H9 (cell line): ENCODE data around the gene CCDC38. TPM values are rescaled to one million over a fixed set of nuclear protein-coding genes. Genes with fewer than 3 reads are reported as not detected.
A peak's percentile ranks its signal among the peaks of the same experiment; 100 is the strongest.

Experiments
- DNase-seq: peaks from one replicate; pipeline ENCODE4 v3.0.0-alpha.2; 2017
- H2AFZ ChIP-seq: one replicate; pipeline ENCODE4 v1.6.1; 2013; ENCODE audit warnings: mild to moderate bottlenecking, low read length, control low read depth, moderate library complexity
- H2AK5ac ChIP-seq: 2 replicates; pipeline ENCODE4 v1.6.1; 2013; ENCODE audit warnings: low read length, control low read depth, mixed read lengths; ENCODE audit not compliant: insufficient read length
- H2BK120ac ChIP-seq: one replicate; pipeline ENCODE4 v1.6.1; 2013; ENCODE audit warnings: low read depth, mild to moderate bottlenecking, low read length, control low read depth, inconsistent platforms; ENCODE audit not compliant: poor library complexity, severe bottlenecking
- H2BK12ac ChIP-seq: 2 replicates; pipeline ENCODE4 v1.6.1; 2013; ENCODE audit warnings: low read length, control low read depth, mixed read lengths, low read depth; ENCODE audit not compliant: insufficient read length
- H2BK15ac ChIP-seq: 2 replicates; pipeline ENCODE4 v1.6.1; 2013; ENCODE audit warnings: low read depth, low read length, control low read depth
- H2BK20ac ChIP-seq: one replicate; pipeline ENCODE4 v1.6.1; 2013; ENCODE audit warnings: low read depth, mild to moderate bottlenecking, low read length, control low read depth, inconsistent platforms; ENCODE audit not compliant: poor library complexity, severe bottlenecking
- H2BK5ac ChIP-seq: 2 replicates; pipeline ENCODE4 v1.6.1; 2013; ENCODE audit warnings: low read length, control low read depth, mixed read lengths; ENCODE audit not compliant: insufficient read length
- H3K14ac ChIP-seq: 2 replicates; pipeline ENCODE4 v1.6.1; 2013; ENCODE audit warnings: low read length, control low read depth; ENCODE audit not compliant: insufficient read depth
- H3K18ac ChIP-seq: 2 replicates; pipeline ENCODE4 v1.6.1; 2013; ENCODE audit warnings: low read depth, mild to moderate bottlenecking, mixed read lengths, low read length, control low read depth; ENCODE audit not compliant: insufficient read length
- H3K23ac ChIP-seq: 2 replicates; pipeline ENCODE4 v1.6.1; 2013; ENCODE audit warnings: low read length, control low read depth, mixed read lengths, low read depth; ENCODE audit not compliant: insufficient read length
- H3K23me2 ChIP-seq: 2 replicates; pipeline ENCODE4 v1.6.1; 2013; ENCODE audit warnings: low read depth, mild to moderate bottlenecking, mixed read lengths, low read length, control low read depth; ENCODE audit not compliant: insufficient read length, poor library complexity, severe bottlenecking
- H3K27ac ChIP-seq: 2 replicates; pipeline ENCODE4 v1.5.1; 2013; ENCODE audit warnings: low read length, control low read depth, mixed read lengths, low read depth; ENCODE audit not compliant: insufficient read length
- H3K27me3 ChIP-seq: 2 replicates; pipeline ENCODE4 v1.6.1; 2013; ENCODE audit warnings: low read length, control low read depth, inconsistent platforms; ENCODE audit not compliant: insufficient read depth
- H3K4ac ChIP-seq: 2 replicates; pipeline ENCODE4 v1.6.1; 2013; ENCODE audit warnings: low read depth, mild to moderate bottlenecking, control low read depth, inconsistent platforms, low read length, moderate library complexity
- H3K4me1 ChIP-seq: 2 replicates; pipeline ENCODE4 v1.6.1; 2013; ENCODE audit warnings: low read length, control low read depth, inconsistent platforms; ENCODE audit not compliant: insufficient read depth
- H3K4me2 ChIP-seq: 2 replicates; pipeline ENCODE4 v1.6.1; 2013; ENCODE audit warnings: low read length, control low read depth, mixed read lengths; ENCODE audit not compliant: insufficient read length, insufficient read depth
- H3K56ac ChIP-seq: 2 replicates; pipeline ENCODE4 v1.6.1; 2013; ENCODE audit warnings: low read depth, mild to moderate bottlenecking, mixed read lengths, low read length, control low read depth; ENCODE audit not compliant: insufficient read length
- H3K79me1 ChIP-seq: 2 replicates; pipeline ENCODE4 v1.6.1; 2013; ENCODE audit warnings: low read depth, mild to moderate bottlenecking, moderate library complexity, low read length, control low read depth, inconsistent platforms; ENCODE audit not compliant: insufficient read depth, poor library complexity, severe bottlenecking
- H3K79me2 ChIP-seq: 2 replicates; pipeline ENCODE4 v1.6.1; 2013; ENCODE audit warnings: low read length, control low read depth, inconsistent platforms; ENCODE audit not compliant: insufficient read depth
- H3K9ac ChIP-seq: 2 replicates; pipeline ENCODE4 v1.6.1; 2013; ENCODE audit warnings: low read length, control low read depth, mixed read lengths; ENCODE audit not compliant: insufficient read length; ENCODE audit errors: extremely low read depth
- H3K9me3 ChIP-seq: one replicate; pipeline ENCODE4 v1.6.1; 2013; ENCODE audit warnings: low read depth, low read length, inconsistent platforms; ENCODE audit not compliant: control insufficient read depth
- H3T11ph ChIP-seq: one replicate; pipeline ENCODE4 v1.6.1; 2013; ENCODE audit warnings: mild to moderate bottlenecking, low read length, control low read depth, inconsistent platforms
- H4K20me1 ChIP-seq: one replicate; pipeline ENCODE4 v1.6.1; 2013; ENCODE audit not compliant: control insufficient read depth, insufficient read length, insufficient read depth
- H4K5ac ChIP-seq: 2 replicates; pipeline ENCODE4 v1.6.1; 2013; ENCODE audit warnings: low read depth, mild to moderate bottlenecking, mixed read lengths, low read length, control low read depth; ENCODE audit not compliant: insufficient read length
- H4K8ac ChIP-seq: replicated peaks from 2 replicates; pipeline ENCODE4 v1.6.1; 2013; ENCODE audit warnings: low read length, control low read depth, mixed read lengths, low read depth; ENCODE audit not compliant: insufficient read length
- H4K91ac ChIP-seq: 2 replicates; pipeline ENCODE4 v1.6.1; 2013; ENCODE audit warnings: low read depth, mild to moderate bottlenecking, moderate library complexity, mixed read lengths, low read length, control low read depth; ENCODE audit not compliant: insufficient read length
- H3K27ac Mint-ChIP-seq, 3 experiments: 2 replicates in 2 of 3; 3 replicates in 1 of 3; pipeline ENCODE4 v1.8.0; 2020 to 2021; ENCODE audit warnings: mixed read lengths in 3 of 3, mild to moderate bottlenecking in 1 of 3, moderate library complexity in 1 of 3
- H3K27me3 Mint-ChIP-seq: 2 replicates; pipeline ENCODE4 v1.8.0; 2021; ENCODE audit warnings: low read depth, mild to moderate bottlenecking, moderate library complexity, mixed read lengths
- H3K36me3 Mint-ChIP-seq, 3 experiments: 2 replicates in 2 of 3; 3 replicates in 1 of 3; pipeline ENCODE4 v1.8.0; 2020 to 2021; ENCODE audit warnings: low read depth in 3 of 3, mixed read lengths in 3 of 3; ENCODE audit not compliant: insufficient read depth in 1 of 3
- H3K4me1 Mint-ChIP-seq, 2 experiments: 2 replicates each; pipeline ENCODE4 v1.8.0; 2020; ENCODE audit warnings: mixed read lengths in 2 of 2
- H3K4me3 Mint-ChIP-seq, 2 experiments: 2 replicates in 1 of 2; 3 replicates in 1 of 2; pipeline ENCODE4 v1.8.0; 2020 to 2021; ENCODE audit warnings: mild to moderate bottlenecking in 2 of 2, mixed read lengths in 2 of 2, moderate library complexity in 1 of 2
- H3K9me3 Mint-ChIP-seq, 2 experiments: 2 replicates in 1 of 2; 3 replicates in 1 of 2; pipeline ENCODE4 v1.8.0; 2020; ENCODE audit warnings: mild to moderate bottlenecking in 2 of 2, mixed read lengths in 2 of 2, moderate library complexity in 1 of 2
- WGBS: extraction: QIAGEN DNeasy Blood & Tissue Kit; methylation state at CpG from one replicate; pipeline ENCODE4 v1.1.7; 2013; ENCODE audit warnings: missing lambda C conversion rate, low lambda C conversion rate, mixed read lengths; ENCODE audit not compliant: insufficient read length; ENCODE audit errors: extremely low coverage; 5-methylcytosine and 5-hydroxymethylcytosine counted together
- total RNA-seq: library from RNA; stranded (reverse); gene quantifications from 2 replicates; pipeline ENCODE4 v1.2.1, GENCODE V29; 2021
- TF ChIP-seq, protein P1 (sequence below): fragments of 200-600 bp; sonication (generic); conservative IDR thresholded peaks from 3 replicates; pipeline ENCODE4 v1.8.0; 2021; ENCODE audit warnings: antibody characterized with exemption, mild to moderate bottlenecking

The CCDC38 gene
- total RNA-seq, 1 experiment from 2014 or later, result not detected

DNA sequence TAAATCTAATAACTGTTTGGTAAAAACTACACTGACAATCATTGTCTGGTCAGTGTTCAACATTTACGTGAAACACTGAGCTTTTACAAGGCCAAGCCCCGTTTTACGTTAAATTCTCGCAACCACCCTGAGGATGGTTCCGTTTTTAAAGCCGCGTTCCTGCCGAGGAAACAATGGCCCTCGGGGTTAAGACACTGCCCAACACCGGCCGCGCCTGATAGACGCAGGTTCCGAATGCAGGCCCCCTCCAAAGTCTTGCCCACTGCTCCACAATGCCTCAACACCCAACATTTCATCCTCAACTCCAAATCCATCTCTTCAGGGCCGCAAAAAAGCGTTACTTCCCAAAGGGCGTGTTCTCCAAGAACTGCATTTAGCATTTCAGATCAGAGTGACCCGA is 84.6 kb downstream of the CCDC38 start:
- no CpG with 5 or more reads among the region's 18 CpGs for WGBS
- peak overlapping the region in 1 of 3 experiments; percentile 3; a peak in 1 of 7 replicates for H3K27ac Mint-ChIP-seq

More for the DNA sequence above, 84.6 kb downstream of the CCDC38 start:
- no peaks in the 10 kb centered on the region for H3K27me3 ChIP-seq
- no peaks in the 10 kb centered on the region; the same call in 1 of the 2 replicates for H3K27me3 Mint-ChIP-seq
- H3K56ac ChIP-seq, result no peak overlapping the region
- no peak overlapping the region for H2BK20ac ChIP-seq
- H3K4ac ChIP-seq, result no peak overlapping the region
- H2BK5ac ChIP-seq, result no peak overlapping the region
- no peak overlapping the region for H3T11ph ChIP-seq
- H4K8ac ChIP-seq, result no peak overlapping the region
- no peak for DNase-seq
- H2AK5ac ChIP-seq, result no peak overlapping the region
- H3K4me2 ChIP-seq, result peak overlapping the region; percentile 84
- no peak overlapping the region for H3K27ac ChIP-seq
- H3K9ac ChIP-seq, result no peak overlapping the region
- no peak overlapping the region for H3K18ac ChIP-seq
- H3K9me3 ChIP-seq, result no peaks in the 10 kb centered on the region
- no peak overlapping the region for H3K14ac ChIP-seq
- no peak overlapping the region for H4K5ac ChIP-seq
- no peak overlapping the region for H2BK15ac ChIP-seq
- H2AFZ ChIP-seq, result no peak overlapping the region
- no peak overlapping the region for H2BK12ac ChIP-seq
- peaks cover 25% of the 10 kb centered on the region; the same call in 1 of the 2 replicates for H3K79me2 ChIP-seq
- H3K4me1 Mint-ChIP-seq, result peaks cover 9% of the 10 kb centered on the region in 2 experiments
- no peak overlapping the region for H4K91ac ChIP-seq
- H3K4me3 Mint-ChIP-seq, result no peak overlapping the region
- peaks cover 8% of the 10 kb centered on the region for H3K79me1 ChIP-seq
- H3K23me2 ChIP-seq, result peaks cover 14% of the 10 kb centered on the region
- 0 out of 2 replicates have a peak, but pooled peaks cover 2% of the 10 kb centered on the region for H3K4me1 ChIP-seq
- H3K9me3 Mint-ChIP-seq, result peaks cover 12 to 14% of the 10 kb centered on the region in 2 experiments
- no peak overlapping the region for H3K23ac ChIP-seq
- H4K20me1 ChIP-seq, result peaks cover 4% of the 10 kb centered on the region
- no peak overlapping the region for H2BK120ac ChIP-seq
- peaks cover 23 to 28% (median 23%) of the 10 kb centered on the region in 3 experiments for H3K36me3 Mint-ChIP-seq
- TF ChIP-seq, protein P1, sequence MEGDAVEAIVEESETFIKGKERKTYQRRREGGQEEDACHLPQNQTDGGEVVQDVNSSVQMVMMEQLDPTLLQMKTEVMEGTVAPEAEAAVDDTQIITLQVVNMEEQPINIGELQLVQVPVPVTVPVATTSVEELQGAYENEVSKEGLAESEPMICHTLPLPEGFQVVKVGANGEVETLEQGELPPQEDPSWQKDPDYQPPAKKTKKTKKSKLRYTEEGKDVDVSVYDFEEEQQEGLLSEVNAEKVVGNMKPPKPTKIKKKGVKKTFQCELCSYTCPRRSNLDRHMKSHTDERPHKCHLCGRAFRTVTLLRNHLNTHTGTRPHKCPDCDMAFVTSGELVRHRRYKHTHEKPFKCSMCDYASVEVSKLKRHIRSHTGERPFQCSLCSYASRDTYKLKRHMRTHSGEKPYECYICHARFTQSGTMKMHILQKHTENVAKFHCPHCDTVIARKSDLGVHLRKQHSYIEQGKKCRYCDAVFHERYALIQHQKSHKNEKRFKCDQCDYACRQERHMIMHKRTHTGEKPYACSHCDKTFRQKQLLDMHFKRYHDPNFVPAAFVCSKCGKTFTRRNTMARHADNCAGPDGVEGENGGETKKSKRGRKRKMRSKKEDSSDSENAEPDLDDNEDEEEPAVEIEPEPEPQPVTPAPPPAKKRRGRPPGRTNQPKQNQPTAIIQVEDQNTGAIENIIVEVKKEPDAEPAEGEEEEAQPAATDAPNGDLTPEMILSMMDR, result no peak
